VCaP (cell line): ENCODE results near the gene PEF1.

ENCODE experiments used
- H3K27ac ChIP-seq: fragments of 450-650 bp; 2 replicates; pipeline ENCODE4 v1.5.1; 2017
- CTCF ChIP-seq: fragments of 450-650 bp; conservative IDR thresholded peaks from 2 replicates; pipeline ENCODE4 v1.5.1; 2017; ENCODE audit warnings: mild to moderate bottlenecking, moderate library complexity

Gene PEF1

GRCh38 chr1:31644560-31645273, at the start of gene PEF1:
PEF1 (minus strand) TSS chr1:31644876; CDS start chr1:31644864, 12 bp downstream.
- peak within 1 kb of the TSS; percentile 92 for H3K27ac ChIP-seq
- TF ChIP-seq CTCF: no peak

- no peak overlapping the region for H3K27ac ChIP-seq
- TF ChIP-seq CTCF: no peak
These were observed 48.6 kb upstream of the PEF1 start for GRCh38 chr1:31693231-31693630.

- no peak overlapping the region for H3K27ac ChIP-seq
- no peak for TF ChIP-seq CTCF
These were observed 47.3 kb upstream of the PEF1 start for GRCh38 chr1:31691951-31692350.

DNA sequence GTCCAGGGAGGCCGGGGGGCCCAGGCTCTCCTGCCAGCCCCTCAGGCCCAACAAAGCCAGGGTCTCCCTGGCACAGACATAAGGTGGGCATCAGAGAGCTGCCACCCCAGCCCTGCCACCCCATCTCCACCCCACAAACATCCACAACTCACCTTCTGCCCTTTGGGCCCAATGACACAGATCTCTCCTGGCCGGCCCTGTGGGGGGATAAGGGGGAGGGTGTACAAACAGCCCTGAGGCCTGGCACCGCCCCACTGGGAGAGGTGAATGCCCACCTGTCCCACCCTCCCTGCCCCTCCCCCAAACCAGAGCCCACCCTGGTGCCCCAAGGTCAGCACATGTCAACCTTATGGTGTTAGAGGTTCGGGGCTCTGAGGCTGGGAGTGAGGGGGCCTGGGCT, 46.8 kb upstream of the PEF1 start:
- no peak for TF ChIP-seq CTCF
- no peak overlapping the region for H3K27ac ChIP-seq

GRCh38 chr1:31690921-31691320, 46.2 kb upstream of the PEF1 start:
- TF ChIP-seq CTCF: no peak
- H3K27ac ChIP-seq: no peak overlapping the region

DNA sequence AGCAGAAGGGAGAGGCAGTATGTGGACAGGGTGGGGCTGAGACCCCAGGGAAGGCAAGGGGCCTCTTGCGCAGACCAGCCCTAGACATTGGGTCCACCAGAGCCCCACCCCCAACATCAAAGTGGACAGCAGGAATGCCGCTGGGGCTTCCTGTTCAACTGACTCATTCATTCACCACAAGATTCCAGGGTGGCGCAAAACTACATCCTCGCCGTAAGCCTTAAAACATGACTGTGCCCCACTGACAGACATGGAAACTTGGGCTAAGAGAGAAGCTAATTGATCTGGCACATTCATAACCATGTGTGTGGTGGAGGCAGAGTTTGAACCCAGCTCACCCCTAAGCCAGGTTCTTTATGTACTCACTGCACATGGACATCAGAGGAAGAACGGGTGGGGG, 45.2 kb upstream of the PEF1 start:
- TF ChIP-seq CTCF: no peak
- H3K27ac ChIP-seq: no peak overlapping the region

GRCh38 chr1:31689379-31689778, 44.7 kb upstream of the PEF1 start:
- no peak overlapping the region for H3K27ac ChIP-seq

More at GRCh38 chr1:31689379-31689778, 44.7 kb upstream of the PEF1 start:
- TF ChIP-seq CTCF: no peak
